Vagina (tissue), 2 donors: Measurements from ENCODE around the gene FAM124A.

Experiments used
- POLR2A ChIP-seq, 2 donors: fragments of 450-650 bp; IDR thresholded peaks; one replicate each; pipeline ENCODE4 v1.6.1; 2017; ENCODE audit warnings: antibody characterized with exemption in 2 of 2, mild to moderate bottlenecking in 2 of 2, moderate library complexity in 2 of 2
- POLR2AphosphoS5 ChIP-seq, 2 donors: sonication (generic); formaldehyde crosslinking; IDR thresholded peaks; one replicate each; pipeline ENCODE4 v1.9.0; 2017; ENCODE audit warnings: antibody characterized with exemption in 2 of 2, mild to moderate bottlenecking in 2 of 2, low read depth in 1 of 2; ENCODE audit not compliant: insufficient read depth in 1 of 2
- TF ChIP-seq, protein P1 (sequence below), 3 experiments: fragments of 450-650 bp in 2 of 3; fragments of 200-600 bp in 1 of 3; sonication (generic) in 1 of 3; IDR thresholded peaks; one replicate each; pipeline ENCODE4 v1.5.1; 2017 to 2019; ENCODE audit warnings: antibody characterized with exemption in 3 of 3, mild to moderate bottlenecking in 2 of 3, moderate library complexity in 2 of 3

DNA sequence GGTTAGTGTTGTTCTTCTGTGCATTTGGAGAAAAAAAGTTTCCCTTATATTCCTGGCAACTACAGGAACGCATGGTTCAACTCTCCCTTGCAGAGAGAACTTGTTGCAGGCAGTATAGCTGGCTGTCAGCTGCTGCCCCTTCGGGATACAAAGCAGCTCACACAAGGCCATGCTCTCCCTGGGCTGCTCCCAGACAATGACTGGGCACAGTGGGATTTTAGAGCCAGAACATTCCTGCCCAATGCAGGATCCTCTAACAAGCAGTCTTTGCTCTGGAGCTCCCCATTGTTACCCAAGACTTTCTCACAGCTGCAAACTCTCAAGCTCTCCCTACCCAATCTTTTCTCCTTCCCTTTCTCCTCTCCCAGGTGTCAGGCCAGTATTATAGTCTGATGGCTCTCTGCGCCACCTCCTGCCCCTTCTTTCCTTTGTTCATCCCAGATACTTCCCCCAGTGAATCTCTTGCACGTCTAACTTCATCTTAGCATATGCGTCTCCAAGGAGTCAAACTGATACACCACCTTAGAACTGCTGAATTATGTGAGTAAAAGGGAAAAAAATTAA is 89.8 kb downstream of the FAM124A start:
- TF ChIP-seq, protein P1, sequence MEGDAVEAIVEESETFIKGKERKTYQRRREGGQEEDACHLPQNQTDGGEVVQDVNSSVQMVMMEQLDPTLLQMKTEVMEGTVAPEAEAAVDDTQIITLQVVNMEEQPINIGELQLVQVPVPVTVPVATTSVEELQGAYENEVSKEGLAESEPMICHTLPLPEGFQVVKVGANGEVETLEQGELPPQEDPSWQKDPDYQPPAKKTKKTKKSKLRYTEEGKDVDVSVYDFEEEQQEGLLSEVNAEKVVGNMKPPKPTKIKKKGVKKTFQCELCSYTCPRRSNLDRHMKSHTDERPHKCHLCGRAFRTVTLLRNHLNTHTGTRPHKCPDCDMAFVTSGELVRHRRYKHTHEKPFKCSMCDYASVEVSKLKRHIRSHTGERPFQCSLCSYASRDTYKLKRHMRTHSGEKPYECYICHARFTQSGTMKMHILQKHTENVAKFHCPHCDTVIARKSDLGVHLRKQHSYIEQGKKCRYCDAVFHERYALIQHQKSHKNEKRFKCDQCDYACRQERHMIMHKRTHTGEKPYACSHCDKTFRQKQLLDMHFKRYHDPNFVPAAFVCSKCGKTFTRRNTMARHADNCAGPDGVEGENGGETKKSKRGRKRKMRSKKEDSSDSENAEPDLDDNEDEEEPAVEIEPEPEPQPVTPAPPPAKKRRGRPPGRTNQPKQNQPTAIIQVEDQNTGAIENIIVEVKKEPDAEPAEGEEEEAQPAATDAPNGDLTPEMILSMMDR (IDR thresholded peaks at IDR 0.05): no peak
- no peak for TF ChIP-seq POLR2A (IDR thresholded peaks at IDR 0.05)
- TF ChIP-seq POLR2AphosphoS5 (IDR thresholded peaks at IDR 0.05; ENCODE audit: insufficient read depth in 1 of 2, low read depth in 1 of 2): no peak
